IMR-90 (cell line): ENCODE data around the gene CRIM1. TPM values are rescaled to one million over a fixed set of nuclear protein-coding genes. Genes with fewer than 3 reads are reported as not detected.

Experiments
- FOS ChIP-seq: fragments of 150-350 bp; IDR thresholded peaks from 2 replicates; pipeline ENCODE4 v1.6.1; 2016; ENCODE audit warnings: low read depth, low read length
- RAD21 ChIP-seq: IDR thresholded peaks from 2 replicates; pipeline ENCODE4 v1.6.1; 2012; ENCODE audit warnings: low read length, improper control_type of control experiment
- RFX5 ChIP-seq: IDR thresholded peaks from 2 replicates; pipeline ENCODE4 v1.8.0; 2012; ENCODE audit warnings: low read depth, mild to moderate bottlenecking, low read length, moderate library complexity
- polyA plus RNA-seq, 3 experiments: library from polyadenylated mRNA; depleted of rRNA; stranded (reverse); fragments of >200 nt; gene quantifications; 2 replicates each; pipeline ENCODE4 v1.2.3, GENCODE V29; 2012; ENCODE audit warnings: low replicate concordance in 1 of 3
- total RNA-seq: library from RNA; depleted of rRNA; stranded (reverse); fragments of >200 nt; gene quantifications from 2 replicates; pipeline ENCODE4 v1.2.3, GENCODE V29; 2012

Gene CRIM1
- total and polyA plus RNA-seq, 2 of the 4 experiments (the other 2 are of a cell fraction) = 285 to 490 TPM

DNA sequence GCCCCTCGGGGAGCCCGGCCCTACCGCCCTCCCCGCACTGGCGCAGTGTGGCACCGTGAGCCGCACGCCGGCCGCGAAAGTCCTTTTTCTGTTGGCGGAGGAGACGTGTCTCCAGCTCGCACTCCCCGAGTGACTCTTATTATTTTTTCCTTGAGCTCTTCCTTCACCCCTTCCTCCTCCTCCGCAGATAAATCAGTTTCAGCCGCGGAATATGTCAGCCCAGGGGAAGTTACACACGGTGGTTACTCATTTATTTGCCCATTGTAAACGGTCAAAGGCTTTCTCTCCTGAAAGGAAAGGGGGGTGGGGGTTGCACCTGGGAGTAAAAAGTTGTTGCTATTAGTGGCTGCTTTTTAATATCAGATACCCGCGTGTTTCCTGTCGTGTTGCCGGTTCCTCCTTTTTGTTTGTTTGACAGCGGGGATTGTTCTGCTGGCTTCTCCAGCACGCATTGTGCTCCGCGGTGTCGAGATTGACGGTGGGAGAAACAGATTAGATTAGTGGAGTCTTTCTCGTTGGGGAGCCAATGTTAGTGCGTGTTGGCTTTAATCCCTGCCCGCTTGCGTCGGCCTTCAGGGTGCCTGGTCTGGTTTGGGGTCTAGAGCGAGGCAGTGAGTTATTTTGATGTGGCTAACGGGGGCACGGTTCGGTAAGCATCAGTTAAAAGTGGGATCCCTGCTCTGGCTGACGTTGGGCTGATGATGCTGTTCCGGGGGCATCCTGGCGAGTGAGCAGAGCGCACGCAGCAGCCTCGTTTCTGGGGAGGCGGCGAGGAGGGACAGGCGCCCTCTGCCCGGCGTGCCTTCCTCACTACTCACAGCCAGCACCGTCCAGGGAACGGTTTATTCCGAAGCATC, 1.6 kb downstream of the CRIM1 start (continued):
- TF ChIP-seq FOS (0 out of 2 replicates have a peak, but pooled peaks have one; percentile 5), RAD21 (peak; percentile 20; the same call in 1 of the 2 replicates), RFX5 (no peak)
